Lower lobe of right lung (tissue), 2 donors: ENCODE results near the gene GHRL. TPM values are rescaled to one million over a fixed set of nuclear protein-coding genes. Genes with fewer than 3 reads are reported as not detected.

ENCODE experiments used
- ATAC-seq, 2 donors: fragments of 200-7000 bp; cut with Tn5 transposase; one replicate each; pipeline ENCODE4 v1.9.1; 2020 to 2022; ENCODE audit warnings: mild to moderate bottlenecking in 2 of 2, moderate library complexity in 2 of 2
- DNase-seq: peaks from one replicate; pipeline ENCODE4 v3.0.0-alpha.2; 2020
- H3K27ac ChIP-seq: fragments of 200-600 bp; one replicate; pipeline ENCODE4 v1.8.0; 2022
- H3K27me3 ChIP-seq: fragments of 200-600 bp; one replicate; pipeline ENCODE4 v1.8.0; 2022; ENCODE audit warnings: low read depth
- H3K36me3 ChIP-seq: fragments of 200-600 bp; one replicate; pipeline ENCODE4 v1.8.0; 2022; ENCODE audit warnings: mild to moderate bottlenecking
- H3K4me1 ChIP-seq: fragments of 200-600 bp; one replicate; pipeline ENCODE4 v1.8.0; 2022
- H3K4me3 ChIP-seq: fragments of 200-600 bp; one replicate; pipeline ENCODE4 v1.8.0; 2022; ENCODE audit warnings: mild to moderate bottlenecking
- H3K9me3 ChIP-seq: fragments of 200-600 bp; one replicate; pipeline ENCODE4 v1.8.0; 2022
- CTCF ChIP-seq: fragments of 200-600 bp; IDR thresholded peaks from one replicate; pipeline ENCODE4 v1.8.0; 2022; ENCODE audit warnings: antibody characterized with exemption, mild to moderate bottlenecking
- intact Hi-C: fragments of 100-400 bp; cut with DNase I; formaldehyde crosslinking; loops from one replicate; pipeline ENCODE4 v1.11.0; 2022
- total RNA-seq: library from RNA; stranded (reverse); fragmentation: NEBNext Ultra II Directional; extraction: Animal tissue kit (Norgen Biotek cat#: 25700); gene quantifications from one replicate; pipeline ENCODE4 v1.2.1, GENCODE V29; 2021
- donor health status: DM: no; HTN: yes; CAD: no; lungs with severe emphysema.

Gene GHRL
- total RNA-seq, 1 donor from 2014 or later: 2.5 TPM

DNA sequence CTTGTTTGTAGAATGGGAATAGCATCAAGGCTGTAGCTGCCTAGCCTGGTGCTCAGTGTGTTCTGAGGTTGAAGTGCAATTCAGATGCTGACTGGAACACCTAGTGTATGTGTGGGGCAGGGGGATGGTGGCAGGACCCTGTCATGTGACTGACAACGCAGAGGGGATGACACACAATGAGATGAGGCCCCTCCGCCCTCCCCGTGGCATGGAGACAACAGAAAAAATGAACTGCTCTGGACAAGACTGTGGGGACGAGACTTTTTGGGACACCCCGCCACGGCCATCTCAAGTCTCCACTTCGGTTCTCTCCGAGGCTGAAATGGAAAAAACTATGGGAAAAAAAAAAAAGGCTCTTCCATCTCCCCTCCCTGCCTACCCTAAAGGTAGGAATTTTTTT, 38.6 kb upstream of the GHRL start:
- Histone ChIP-seq H3K36me3 (no peaks in the 10 kb centered on the region), H3K4me1 (no peaks in the 10 kb centered on the region), H3K27ac (no peak overlapping the region), H3K9me3 (no peaks in the 10 kb centered on the region), H3K4me3 (no peak overlapping the region), H3K27me3 (peaks cover 18% of the 10 kb centered on the region)
- intact Hi-C loops: no loop called here
- TF ChIP-seq CTCF: no peak
- ATAC-seq: no peak
- no peak for DNase-seq

- ATAC-seq (no peak), DNase-seq (no peak)
- intact Hi-C loops: no loop called here
- H3K4me3 ChIP-seq: no peak overlapping the region
- TF ChIP-seq CTCF: no peak
- H3K4me1 ChIP-seq: no peaks in the 10 kb centered on the region
- H3K27ac ChIP-seq: no peak overlapping the region
- no peaks in the 10 kb centered on the region for H3K9me3 ChIP-seq
- H3K27me3 ChIP-seq: peaks cover 18% of the 10 kb centered on the region
- H3K36me3 ChIP-seq: no peaks in the 10 kb centered on the region
These were observed 37.6 kb upstream of the GHRL start for GRCh38 chr3:10330319-10330718.

DNA sequence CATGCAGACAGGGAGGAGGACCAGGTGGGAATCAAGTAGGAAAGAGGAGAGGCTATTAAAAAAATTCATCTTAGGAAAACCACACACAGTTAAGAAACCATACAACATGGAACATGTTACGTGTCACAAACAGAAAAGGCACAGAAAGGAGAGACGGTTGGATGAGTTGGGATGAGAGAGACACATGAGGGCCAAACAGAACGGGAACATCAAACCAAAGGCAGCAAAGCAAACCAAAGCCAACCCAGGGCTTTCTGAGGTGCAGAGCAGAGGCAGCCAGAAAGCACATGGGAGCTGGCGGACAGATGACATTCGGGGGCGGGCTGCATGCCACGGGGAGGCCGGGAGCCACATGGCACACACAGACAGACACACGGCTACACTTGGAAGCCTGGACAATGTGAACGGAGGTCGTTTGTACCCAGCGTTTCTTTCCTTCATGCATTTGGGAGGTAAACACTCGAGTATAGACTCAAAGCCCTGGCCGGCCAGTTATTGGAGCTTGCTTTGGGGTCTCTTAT, 36.8 kb upstream of the GHRL start:
- H3K36me3 ChIP-seq: no peaks in the 10 kb centered on the region
- ATAC-seq: no peak
- peaks cover 18% of the 10 kb centered on the region for H3K27me3 ChIP-seq
- no peak for DNase-seq
- H3K4me1 ChIP-seq: no peaks in the 10 kb centered on the region
- no peak overlapping the region for H3K4me3 ChIP-seq
- no peaks in the 10 kb centered on the region for H3K9me3 ChIP-seq
- H3K27ac ChIP-seq: no peak overlapping the region
- TF ChIP-seq CTCF: no peak
- intact Hi-C loops: no loop called here

- intact Hi-C loops: no loop called here
- no peaks in the 10 kb centered on the region for H3K9me3 ChIP-seq
- H3K4me1 ChIP-seq: no peaks in the 10 kb centered on the region
- no peak for DNase-seq
- H3K27ac ChIP-seq: no peak overlapping the region
- H3K27me3 ChIP-seq: peaks cover 18% of the 10 kb centered on the region
- ATAC-seq: no peak
- no peaks in the 10 kb centered on the region for H3K36me3 ChIP-seq
- no peak overlapping the region for H3K4me3 ChIP-seq
- TF ChIP-seq CTCF: no peak
These were observed 35.8 kb upstream of the GHRL start for GRCh38 chr3:10328460-10329071.

DNA sequence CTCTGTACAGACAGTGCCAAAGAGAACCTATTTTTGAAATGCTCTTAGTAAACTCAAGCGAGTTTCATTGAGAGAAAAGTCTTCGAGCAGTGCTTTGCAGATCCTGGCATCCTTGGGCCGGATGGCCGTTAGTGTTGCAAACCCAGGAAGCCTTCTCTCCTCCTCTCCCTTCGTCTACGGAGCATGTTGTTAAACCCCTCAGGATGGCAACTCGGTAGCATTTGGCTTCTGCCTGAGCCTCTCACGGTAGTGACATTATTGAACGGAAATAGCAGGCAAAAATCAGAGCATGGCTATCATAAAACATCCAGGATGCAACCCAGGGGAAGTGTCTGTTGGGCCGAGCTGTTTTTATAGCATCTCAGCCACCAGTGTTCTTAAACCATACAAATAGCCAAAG, 34.8 kb upstream of the GHRL start:
- Histone ChIP-seq H3K4me3 (no peak overlapping the region), H3K4me1 (no peaks in the 10 kb centered on the region), H3K27me3 (peaks cover 18% of the 10 kb centered on the region), H3K36me3 (no peaks in the 10 kb centered on the region), H3K27ac (no peak overlapping the region), H3K9me3 (no peaks in the 10 kb centered on the region)
- ATAC-seq (no peak), DNase-seq (no peak)
- intact Hi-C loops: no loop called here
- no peak for TF ChIP-seq CTCF
